Activated CD8-positive, alpha-beta T cell treated with anti-CD3 and anti-CD28 coated beads for 36 hours (primary cell): ENCODE measurements around the gene GPR82. TPM values are rescaled to one million over a fixed set of nuclear protein-coding genes. Genes with fewer than 3 reads are reported as not detected.
A peak's percentile ranks its signal among the peaks of the same experiment; 100 is the strongest.

ENCODE experiments used
- ATAC-seq: fragments of 200-7000 bp; cut with Tn5 transposase; one replicate; pipeline ENCODE4 v1.10.0; 2021; ENCODE audit warnings: mild to moderate bottlenecking, moderate library complexity
- CTCF ChIA-PET: fragments of 350-600 bp; sonication (Branson Sonifier 250); formaldehyde crosslinking; loops from one replicate; lab custom pipeline; 2021; ENCODE audit warnings: antibody characterized with exemption; lab: Charles Lee
- POLR2A ChIA-PET: fragments of 350-600 bp; sonication (Branson Sonifier 250); formaldehyde crosslinking; loops from one replicate; lab custom pipeline; 2021; ENCODE audit warnings: antibody characterized with exemption; lab: Charles Lee
- DNase-seq: peaks from one replicate; pipeline ENCODE4 v3.0.0-alpha.2; 2020
- H3K27ac Mint-ChIP-seq: one replicate; pipeline ENCODE4 v1.8.0; 2021; ENCODE audit warnings: mild to moderate bottlenecking, mixed read lengths
- H3K27me3 Mint-ChIP-seq: one replicate; pipeline ENCODE4 v1.8.0; 2021; ENCODE audit warnings: mixed read lengths
- H3K36me3 Mint-ChIP-seq: one replicate; pipeline ENCODE4 v1.8.0; 2021; ENCODE audit warnings: low read depth, mixed read lengths
- H3K4me1 Mint-ChIP-seq: one replicate; pipeline ENCODE4 v1.8.0; 2021; ENCODE audit warnings: low read depth, mixed read lengths
- H3K4me3 Mint-ChIP-seq: one replicate; pipeline ENCODE4 v1.8.0; 2021; ENCODE audit warnings: mild to moderate bottlenecking, moderate library complexity, mixed read lengths
- H3K9me3 Mint-ChIP-seq: one replicate; pipeline ENCODE4 v1.8.0; 2021; ENCODE audit warnings: mixed read lengths
- intact Hi-C: fragments of 100-400 bp; cut with micrococcal nuclease; formaldehyde crosslinking; loops from one replicate; pipeline ENCODE4 v1.10.0; 2022
- total RNA-seq, 2 experiments: library from RNA; stranded (reverse); gene quantifications; one replicate each; pipeline ENCODE4 v1.2.3, GENCODE V29; 2021
- TF ChIP-seq, protein P1 (sequence below): fragments of 200-600 bp; IDR thresholded peaks from one replicate; pipeline ENCODE4 v1.8.0; 2022; ENCODE audit warnings: antibody characterized with exemption, mild to moderate bottlenecking

The GPR82 gene
- total RNA-seq, 2 experiments from 2014 or later = 0.11 to 0.38 TPM

DNA sequence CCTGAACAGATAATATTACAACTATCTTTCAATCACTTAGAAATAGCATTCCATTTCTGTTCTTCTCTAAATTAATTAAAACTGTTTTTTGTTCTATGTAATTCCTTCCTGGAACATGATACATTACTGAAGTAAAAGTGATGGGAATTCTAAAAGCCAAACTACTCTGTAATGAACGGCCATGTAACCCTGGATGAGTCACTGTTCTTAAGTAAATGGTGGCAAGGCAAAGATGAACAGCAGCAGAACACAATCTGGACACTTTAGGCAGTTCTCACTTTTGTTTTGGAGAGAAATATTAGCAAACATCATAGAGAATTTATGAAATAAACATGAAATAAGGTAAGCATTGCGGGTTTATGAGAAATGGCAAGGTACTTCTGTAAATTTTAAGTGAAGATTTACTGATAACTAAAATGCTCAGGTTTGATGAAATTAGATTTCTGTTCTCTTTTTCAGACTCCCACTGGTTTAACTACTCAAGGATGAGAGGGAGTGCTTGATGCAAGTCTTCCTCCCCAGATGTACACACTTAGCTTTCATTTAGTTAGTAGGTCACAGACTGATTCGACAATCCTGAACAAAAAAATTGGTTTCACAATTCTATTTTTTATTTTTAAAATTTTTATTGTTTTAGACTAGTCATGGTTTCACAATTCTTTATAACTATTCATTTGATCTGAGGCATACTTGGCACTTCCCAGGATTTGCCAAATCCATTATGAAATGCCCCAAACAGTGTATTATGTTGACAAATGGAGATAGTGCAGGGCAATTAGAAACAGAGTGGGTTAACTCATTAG, 964 bp upstream of the GPR82 start:
- no peak for DNase-seq
- ATAC-seq = no peak
- H3K4me1 Mint-ChIP-seq = peaks cover 59% of the 10 kb centered on the region
- intact Hi-C loops = loop anchor here (5.0 kb wide), 1 partner anchor 56 kb away; no protein-coding TSS in a partner anchor
- H3K27me3 Mint-ChIP-seq = no peaks in the 10 kb centered on the region
- no peak overlapping the region for H3K4me3 Mint-ChIP-seq
- CTCF ChIA-PET = no interaction called here
- POLR2A ChIA-PET = no interaction called here
- TF ChIP-seq, protein P1, sequence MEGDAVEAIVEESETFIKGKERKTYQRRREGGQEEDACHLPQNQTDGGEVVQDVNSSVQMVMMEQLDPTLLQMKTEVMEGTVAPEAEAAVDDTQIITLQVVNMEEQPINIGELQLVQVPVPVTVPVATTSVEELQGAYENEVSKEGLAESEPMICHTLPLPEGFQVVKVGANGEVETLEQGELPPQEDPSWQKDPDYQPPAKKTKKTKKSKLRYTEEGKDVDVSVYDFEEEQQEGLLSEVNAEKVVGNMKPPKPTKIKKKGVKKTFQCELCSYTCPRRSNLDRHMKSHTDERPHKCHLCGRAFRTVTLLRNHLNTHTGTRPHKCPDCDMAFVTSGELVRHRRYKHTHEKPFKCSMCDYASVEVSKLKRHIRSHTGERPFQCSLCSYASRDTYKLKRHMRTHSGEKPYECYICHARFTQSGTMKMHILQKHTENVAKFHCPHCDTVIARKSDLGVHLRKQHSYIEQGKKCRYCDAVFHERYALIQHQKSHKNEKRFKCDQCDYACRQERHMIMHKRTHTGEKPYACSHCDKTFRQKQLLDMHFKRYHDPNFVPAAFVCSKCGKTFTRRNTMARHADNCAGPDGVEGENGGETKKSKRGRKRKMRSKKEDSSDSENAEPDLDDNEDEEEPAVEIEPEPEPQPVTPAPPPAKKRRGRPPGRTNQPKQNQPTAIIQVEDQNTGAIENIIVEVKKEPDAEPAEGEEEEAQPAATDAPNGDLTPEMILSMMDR = no peak
- peaks cover 6% of the 10 kb centered on the region for H3K9me3 Mint-ChIP-seq
- H3K27ac Mint-ChIP-seq = peak overlapping the region; percentile 52
- peaks cover 21% of the 10 kb centered on the region for H3K36me3 Mint-ChIP-seq

DNA sequence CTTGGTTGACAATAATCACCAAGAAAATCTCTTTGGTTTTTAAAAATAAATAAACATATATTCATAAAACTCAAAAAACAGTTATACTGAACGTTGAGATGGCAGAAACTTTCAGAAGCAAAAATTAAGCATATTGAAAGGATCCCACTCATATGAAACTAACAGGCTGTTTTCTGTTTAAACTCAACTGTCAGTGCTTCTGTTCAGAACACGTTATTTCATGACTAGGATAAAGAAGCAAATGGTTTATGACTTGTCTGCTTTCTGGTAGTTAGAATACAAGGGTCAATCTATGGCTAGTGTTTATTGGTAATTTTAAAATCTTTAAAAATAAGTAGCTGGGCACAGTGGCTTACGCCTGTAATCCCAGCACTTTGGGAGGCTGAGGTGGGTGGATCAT, 4.1 kb downstream of the GPR82 start:
- no peaks in the 10 kb centered on the region for H3K27me3 Mint-ChIP-seq
- no peak overlapping the region for H3K4me3 Mint-ChIP-seq
- H3K4me1 Mint-ChIP-seq = peaks cover 37% of the 10 kb centered on the region
- peaks cover 4% of the 10 kb centered on the region for H3K36me3 Mint-ChIP-seq
- peak; percentile 24 for ATAC-seq
- intact Hi-C loops = no loop called here
- no peak for DNase-seq
- no peaks in the 10 kb centered on the region for H3K9me3 Mint-ChIP-seq
- POLR2A ChIA-PET = no interaction called here
- CTCF ChIA-PET = no interaction called here
- TF ChIP-seq, protein P1 = no peak
- peak overlapping the region; percentile 57 for H3K27ac Mint-ChIP-seq

DNA sequence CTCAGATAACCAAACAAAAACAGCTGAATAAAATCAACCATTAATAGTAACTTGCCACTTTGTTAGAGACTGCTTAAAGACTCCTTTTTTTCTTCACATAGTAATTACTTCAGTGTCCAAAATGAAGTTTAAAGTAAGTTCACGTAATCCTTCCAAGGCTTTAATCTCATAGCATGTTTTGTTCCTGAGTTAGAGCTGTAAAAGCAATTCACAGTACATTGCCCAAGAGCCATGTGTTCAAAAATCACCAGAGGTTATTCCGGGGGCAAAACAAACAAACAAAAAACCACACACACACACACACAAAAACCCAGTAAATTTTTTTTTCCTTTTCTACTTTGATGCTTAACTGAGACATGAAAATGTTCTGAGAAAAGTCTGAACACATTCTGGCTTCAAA, 6.1 kb downstream of the GPR82 start:
- Mint-ChIP-seq H3K4me1 (peaks cover 35% of the 10 kb centered on the region), H3K27ac (peak overlapping the region; percentile 25), H3K27me3 (no peaks in the 10 kb centered on the region), H3K36me3 (peaks cover 4% of the 10 kb centered on the region), H3K9me3 (no peaks in the 10 kb centered on the region), H3K4me3 (no peak overlapping the region)
- no peak for DNase-seq
- ChIA-PET CTCF (no interaction called here), POLR2A (interaction anchor here (0.6 kb wide), 1 partner anchor 399 kb away, joined by 3 read pairs; no protein-coding TSS in a partner anchor)
- intact Hi-C loops = loop anchor here (10.0 kb wide), 1 partner anchor 165 kb away; no protein-coding TSS in a partner anchor
- TF ChIP-seq, protein P1 = no peak
- no peak for ATAC-seq

DNA sequence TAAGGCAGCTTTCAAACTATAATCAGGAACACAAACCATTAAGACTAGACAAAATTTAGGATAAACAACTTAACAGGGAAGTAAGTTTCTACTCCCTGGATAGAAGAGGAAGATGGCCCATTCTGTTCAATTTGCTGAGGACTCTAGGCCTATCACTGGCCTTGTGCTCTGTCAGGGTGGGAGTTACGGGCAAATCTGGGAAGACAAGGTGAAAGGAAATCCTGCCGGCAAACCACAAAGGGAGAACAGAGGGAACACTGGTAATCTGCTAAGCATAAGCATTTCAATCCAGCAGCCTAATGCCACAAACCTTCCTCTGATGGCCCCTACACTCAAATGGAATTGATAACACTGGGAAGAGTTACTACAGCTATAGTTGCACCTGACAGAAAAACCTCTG, 8.3 kb downstream of the GPR82 start:
- ChIA-PET POLR2A (no interaction called here), CTCF (interaction anchor here (0.9 kb wide), 1 partner anchor 174 kb away, joined by 3 read pairs; no protein-coding TSS in a partner anchor)
- H3K4me3 Mint-ChIP-seq = no peak overlapping the region
- intact Hi-C loops = loop anchor here (10.0 kb wide), 1 partner anchor 167 kb away; no protein-coding TSS in a partner anchor
- TF ChIP-seq, protein P1 = no peak
- H3K27me3 Mint-ChIP-seq = no peaks in the 10 kb centered on the region
- peaks cover 5% of the 10 kb centered on the region for H3K36me3 Mint-ChIP-seq
- H3K4me1 Mint-ChIP-seq = peaks cover 44% of the 10 kb centered on the region
- DNase-seq (no peak), ATAC-seq (no peak)
- no peaks in the 10 kb centered on the region for H3K9me3 Mint-ChIP-seq
- H3K27ac Mint-ChIP-seq = no peak overlapping the region

DNA sequence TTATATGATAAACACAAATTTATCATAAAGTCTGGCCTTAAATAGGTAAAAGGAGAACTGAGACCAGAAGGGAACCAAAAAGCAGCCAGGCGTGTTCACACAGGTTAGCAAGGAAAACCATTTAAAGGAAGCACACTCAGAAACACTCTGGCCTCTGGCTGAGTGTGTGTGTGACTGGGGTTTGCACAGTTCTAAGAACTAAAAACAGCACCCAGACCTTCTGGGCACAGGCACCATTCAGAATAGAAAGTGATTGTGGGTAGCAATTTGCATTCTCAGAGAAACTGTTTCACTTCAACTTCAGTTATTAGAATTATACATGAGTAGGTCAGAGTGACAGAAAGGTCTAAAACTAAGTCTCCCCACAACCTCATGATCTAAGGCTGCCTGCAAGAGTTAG, 10.0 kb downstream of the GPR82 start:
- DNase-seq = peak; percentile 52
- intact Hi-C loops = loop anchor here (10.0 kb wide), 1 partner anchor 169 kb away; no protein-coding TSS in a partner anchor
- H3K36me3 Mint-ChIP-seq = peaks cover 5% of the 10 kb centered on the region

More for the DNA sequence above, 10.0 kb downstream of the GPR82 start:
- TF ChIP-seq, protein P1 = no peak
- Mint-ChIP-seq H3K4me3 (peak overlapping the region; percentile 50), H3K27ac (peak overlapping the region; percentile 90), H3K4me1 (peaks cover 36% of the 10 kb centered on the region), H3K27me3 (no peaks in the 10 kb centered on the region), H3K9me3 (no peaks in the 10 kb centered on the region)
- POLR2A ChIA-PET = no interaction called here
- ATAC-seq = peak; percentile 89
- CTCF ChIA-PET = no interaction called here
